Effector memory CD4-positive, alpha-beta T cell (primary cell): Measurements from ENCODE around the gene NXN.
A peak's percentile ranks its signal among the peaks of the same experiment; 100 is the strongest.
"Not testable (repeated sequence)": the region's sequence is repeated elsewhere in the genome, so short reads cannot be mapped to it uniquely, and the experiment has no call there.

Experiments
- DNase-seq, 3 donors: peaks; one replicate each; pipeline ENCODE4 v3.0.0-alpha.2; 2020
- H3K27ac ChIP-seq: 2 replicates; pipeline ENCODE4 v1.7.0; 2013; ENCODE audit warnings: mild to moderate bottlenecking, low read length, moderate library complexity; ENCODE audit not compliant: insufficient read depth, poor library complexity, severe bottlenecking
- H3K27me3 ChIP-seq: replicated peaks from 2 replicates; pipeline ENCODE4 v1.7.0; 2013; ENCODE audit warnings: mild to moderate bottlenecking, low read length; ENCODE audit not compliant: insufficient read depth, control insufficient read depth, poor library complexity, severe bottlenecking
- H3K36me3 ChIP-seq: 2 replicates; pipeline ENCODE4 v1.7.0; 2013; ENCODE audit warnings: mild to moderate bottlenecking, low read length, moderate library complexity; ENCODE audit not compliant: control insufficient read depth, insufficient read depth
- H3K4me1 ChIP-seq: 2 replicates; pipeline ENCODE4 v1.7.0; 2013; ENCODE audit warnings: low read length, mild to moderate bottlenecking; ENCODE audit not compliant: control insufficient read depth, insufficient read depth, poor library complexity, severe bottlenecking
- H3K4me3 ChIP-seq: 2 replicates; pipeline ENCODE4 v1.7.0; 2013; ENCODE audit warnings: low read length, low read depth, mild to moderate bottlenecking; ENCODE audit not compliant: insufficient read depth, poor library complexity, severe bottlenecking
- H3K9me3 ChIP-seq: 2 replicates; pipeline ENCODE4 v1.7.0; 2013; ENCODE audit warnings: mild to moderate bottlenecking, low read length, moderate library complexity; ENCODE audit not compliant: control insufficient read depth

The NXN gene

DNA sequence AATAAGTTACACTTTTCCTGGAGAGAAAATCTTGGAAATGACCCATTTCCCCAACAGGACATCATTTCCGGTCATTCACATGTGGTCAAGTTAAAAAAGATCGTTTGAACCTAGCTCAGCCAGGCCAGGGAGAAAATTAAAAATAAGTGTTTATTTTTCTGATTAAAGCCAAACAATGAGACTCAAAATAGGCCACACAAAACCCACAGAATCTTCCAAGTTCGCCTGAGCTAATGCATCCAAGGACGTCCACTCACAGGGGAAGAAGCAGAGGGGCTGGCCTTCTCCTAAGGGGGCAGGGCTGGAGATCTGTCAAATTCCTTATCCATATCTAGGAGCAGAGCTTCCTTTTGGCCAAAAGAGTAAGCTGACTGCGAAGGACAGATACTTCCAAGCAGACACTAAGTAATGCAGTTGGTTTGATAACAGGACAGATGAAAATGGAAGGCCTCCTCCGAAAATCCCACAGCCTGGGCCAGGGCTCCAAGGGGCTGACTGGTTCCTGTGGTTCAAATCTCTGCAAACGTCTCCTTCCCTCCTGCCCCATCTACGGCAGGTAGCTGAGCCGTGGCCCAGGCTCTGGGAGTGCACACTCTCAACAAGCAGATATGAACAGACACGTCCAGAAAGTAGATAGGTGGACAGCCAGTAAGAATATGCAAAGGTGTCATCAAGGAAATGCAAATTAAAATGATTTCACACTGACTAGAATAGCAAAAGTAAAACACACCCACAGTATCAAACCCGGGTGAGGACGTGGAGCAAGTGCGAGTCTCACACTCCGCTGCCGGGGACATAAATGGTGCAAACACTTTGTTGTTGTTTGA lies 98.9 kb downstream of the NXN start:
- no peaks in the 10 kb centered on the region for H3K9me3 ChIP-seq
- H3K27ac ChIP-seq, result no peak overlapping the region
- no peaks in the 10 kb centered on the region for H3K36me3 ChIP-seq
- H3K4me1 ChIP-seq, result peaks cover 4% of the 10 kb centered on the region
- DNase-seq, result no peak
- no peaks in the 10 kb centered on the region for H3K27me3 ChIP-seq
- no peak overlapping the region for H3K4me3 ChIP-seq

DNA sequence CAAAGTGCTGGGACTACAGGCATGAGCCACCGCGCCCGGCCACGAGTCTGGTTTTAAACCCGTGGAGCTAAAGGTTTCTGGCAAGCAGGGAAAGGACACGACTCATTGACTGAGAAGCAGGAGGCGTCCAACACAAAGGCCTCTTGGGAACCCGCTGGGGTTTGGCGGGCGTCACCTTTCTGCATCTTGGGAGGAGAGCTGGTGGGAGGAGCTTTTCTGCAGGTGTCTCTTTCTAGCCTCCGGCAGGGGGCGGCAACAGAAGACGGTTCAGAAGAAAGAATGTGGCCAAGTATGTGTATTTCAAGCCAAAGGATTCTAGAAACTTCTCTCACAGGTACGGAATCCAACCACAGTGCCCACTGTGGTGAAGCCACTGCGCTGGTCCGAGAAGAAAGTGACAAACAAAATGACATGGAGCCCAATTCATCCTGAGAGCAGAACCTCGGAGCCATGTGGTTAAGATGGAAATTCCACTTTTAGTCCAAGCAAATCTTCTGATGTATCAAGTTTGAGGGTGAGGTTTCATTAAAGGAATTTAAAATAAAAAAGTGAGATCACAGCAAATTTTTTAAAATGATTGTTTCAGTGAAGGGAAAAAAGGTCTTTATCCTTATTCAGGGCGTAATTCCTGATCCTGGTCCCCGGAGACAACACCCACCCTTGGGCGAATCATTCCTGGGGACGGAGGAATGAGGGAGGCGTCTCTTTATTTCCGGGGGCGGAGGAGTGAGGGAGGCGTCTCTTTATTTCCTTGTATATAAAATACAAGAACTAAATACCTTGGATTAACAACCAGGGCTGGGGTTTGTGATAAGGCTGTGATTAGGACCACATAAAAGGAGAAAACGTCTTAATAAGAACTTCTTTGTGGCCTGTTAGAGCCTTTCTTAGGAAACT lies 99.8 kb downstream of the NXN start:
- DNase-seq, result peak; percentile 43 to 48 (median 48)
- Histone ChIP-seq H3K4me1 (peaks cover 4% of the 10 kb centered on the region), H3K4me3 (no peak overlapping the region), H3K9me3 (no peaks in the 10 kb centered on the region), H3K27me3 (no peaks in the 10 kb centered on the region), H3K36me3 (no peaks in the 10 kb centered on the region), H3K27ac (no peak overlapping the region)

- H3K4me1 ChIP-seq, result peaks cover 4% of the 10 kb centered on the region
- no peak for DNase-seq
- no peaks in the 10 kb centered on the region for H3K9me3 ChIP-seq
- H3K27me3 ChIP-seq, result no peaks in the 10 kb centered on the region
- H3K4me3 ChIP-seq, result no peak overlapping the region
- no peaks in the 10 kb centered on the region for H3K36me3 ChIP-seq
- H3K27ac ChIP-seq, result no peak overlapping the region
Measured at GRCh38 chr17:877630-878029, 101.9 kb downstream of the NXN start.

DNA sequence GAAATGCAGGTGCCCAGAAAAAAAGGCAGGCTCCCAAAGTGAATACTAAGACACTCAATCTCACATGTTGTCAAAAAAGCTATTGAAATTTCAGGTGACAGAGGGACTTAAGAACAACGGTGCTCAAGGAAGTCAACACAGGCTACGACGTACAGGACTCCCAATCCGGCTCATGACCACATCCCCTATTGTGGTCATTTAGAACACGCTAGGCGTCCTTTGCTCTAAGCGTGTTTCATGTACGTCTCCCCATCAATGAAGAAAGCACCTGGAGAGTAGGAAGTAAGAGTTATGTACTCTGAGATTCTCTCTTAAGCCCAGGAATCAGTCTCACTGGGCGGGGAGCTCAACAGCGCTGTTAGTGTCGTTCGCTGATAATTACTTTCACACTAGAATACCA lies 103.3 kb downstream of the NXN start:
- Histone ChIP-seq H3K27ac (no peak overlapping the region), H3K27me3 (no peaks in the 10 kb centered on the region), H3K9me3 (no peaks in the 10 kb centered on the region), H3K4me1 (peaks cover 4% of the 10 kb centered on the region), H3K4me3 (no peak overlapping the region), H3K36me3 (no peaks in the 10 kb centered on the region)
- DNase-seq, result no peak

DNA sequence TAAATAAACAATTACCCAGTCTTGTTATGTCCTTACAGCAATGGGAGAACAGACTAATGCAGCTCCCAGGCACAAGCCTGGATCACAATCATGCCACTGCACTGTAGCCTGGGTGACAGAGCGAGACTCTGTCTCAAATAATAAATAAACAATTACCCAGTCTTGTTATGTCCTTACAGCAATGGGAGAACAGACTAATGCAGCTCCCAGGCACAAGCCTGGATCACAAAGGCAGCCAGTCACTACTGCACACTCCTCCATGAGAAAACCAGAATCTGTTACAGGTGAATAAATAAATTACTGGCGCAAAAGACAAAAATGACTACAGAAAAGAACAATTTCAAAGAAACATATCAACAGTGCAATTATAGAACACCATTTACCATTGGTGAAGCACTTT lies 105.0 kb downstream of the NXN start:
- not testable (repeated sequence) for H3K4me1 ChIP-seq, H3K4me3 ChIP-seq, H3K27me3 ChIP-seq, H3K36me3 ChIP-seq, DNase-seq, H3K9me3 ChIP-seq, H3K27ac ChIP-seq

DNA sequence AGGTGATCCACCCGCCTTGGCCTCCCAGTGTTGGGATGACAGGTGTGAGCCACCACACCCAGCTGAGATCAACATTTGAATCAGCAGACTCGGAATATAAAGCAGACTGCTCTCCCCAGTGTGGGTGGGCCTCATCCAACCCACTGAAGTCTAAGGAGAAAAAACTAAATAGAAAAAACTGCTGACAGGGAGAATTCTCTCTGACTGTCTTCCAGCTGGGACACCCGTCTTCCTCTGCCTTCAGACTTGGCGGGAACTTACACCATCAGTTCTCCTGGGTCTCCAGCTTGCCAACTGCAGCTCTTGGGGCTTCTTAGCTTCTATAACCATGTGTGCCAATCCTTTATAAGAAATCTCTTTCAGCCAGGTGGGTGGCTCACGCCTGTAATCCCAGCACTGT lies 106.7 kb downstream of the NXN start:
- DNase-seq, result no peak
- Histone ChIP-seq H3K4me3 (no peak overlapping the region), H3K9me3 (no peaks in the 10 kb centered on the region), H3K27ac (no peak overlapping the region), H3K4me1 (peaks cover 4% of the 10 kb centered on the region), H3K27me3 (no peaks in the 10 kb centered on the region), H3K36me3 (no peaks in the 10 kb centered on the region)

DNA sequence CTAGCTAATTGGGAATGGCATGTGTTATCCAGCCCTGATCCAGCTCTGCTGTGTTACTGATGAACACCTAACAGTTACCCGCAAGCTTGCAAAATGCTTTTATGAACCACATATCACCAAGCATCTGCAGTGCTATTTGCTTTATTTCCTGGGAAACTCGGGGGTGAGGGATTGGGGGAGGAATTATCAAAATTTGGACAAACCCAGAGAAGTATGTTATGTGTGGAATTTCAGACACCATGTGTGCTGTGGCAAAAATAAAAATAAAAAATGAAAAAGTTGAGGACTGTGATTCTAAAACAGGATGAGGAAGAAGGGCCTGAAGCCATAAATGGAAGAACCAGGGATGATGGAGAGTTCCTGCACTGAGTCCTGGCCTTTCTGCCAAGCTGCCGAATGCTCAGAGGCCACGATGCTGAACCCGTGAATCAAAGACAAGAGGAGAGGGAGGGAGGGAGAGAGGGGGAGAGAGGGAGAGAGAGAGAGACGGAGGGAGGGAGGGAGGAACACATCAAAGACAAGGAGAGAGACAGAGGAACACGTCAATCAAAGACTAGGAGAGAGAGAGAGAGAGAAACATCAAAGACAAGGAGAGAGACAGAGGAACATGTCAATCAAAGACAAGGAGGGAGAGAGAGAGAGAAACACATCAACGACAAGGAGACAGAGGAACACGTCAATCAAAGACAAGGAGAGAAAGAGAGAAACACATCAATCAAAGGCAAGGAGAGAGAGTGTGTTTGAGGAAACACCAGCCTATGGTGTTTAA lies 107.6 kb downstream of the NXN start:
- Histone ChIP-seq H3K36me3 (no peaks in the 10 kb centered on the region), H3K4me1 (peaks cover 4% of the 10 kb centered on the region), H3K27ac (no peak overlapping the region), H3K4me3 (no peak overlapping the region), H3K9me3 (no peaks in the 10 kb centered on the region), H3K27me3 (no peaks in the 10 kb centered on the region)
- no peak for DNase-seq

GRCh38 chr17:869567-870525 lies 109.7 kb downstream of the NXN start:
- no peaks in the 10 kb centered on the region for H3K9me3 ChIP-seq
- H3K4me3 ChIP-seq, result no peak overlapping the region
- DNase-seq, result no peak
- H3K36me3 ChIP-seq, result no peaks in the 10 kb centered on the region
- H3K4me1 ChIP-seq, result no peaks in the 10 kb centered on the region
- no peaks in the 10 kb centered on the region for H3K27me3 ChIP-seq
- H3K27ac ChIP-seq, result no peak overlapping the region

DNA sequence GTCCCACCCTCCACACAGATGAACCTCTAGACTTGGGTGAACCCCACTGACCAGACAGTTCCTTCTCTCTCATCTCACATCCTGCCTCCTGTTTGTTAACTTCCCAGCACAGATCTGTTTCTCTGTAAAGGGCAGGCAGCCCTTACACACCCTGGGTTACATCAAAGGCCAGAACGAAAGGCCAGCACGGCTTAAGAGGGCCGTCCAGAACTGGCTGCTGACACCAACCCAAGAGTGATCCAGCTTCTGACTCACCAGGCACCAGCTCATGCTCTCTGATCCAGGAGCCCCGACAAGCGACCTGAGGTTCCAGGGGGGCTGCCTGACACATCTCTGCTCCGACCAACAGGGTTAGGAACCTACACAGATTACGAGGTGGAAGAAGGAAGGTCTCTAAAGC lies 110.5 kb downstream of the NXN start:
- no peaks in the 10 kb centered on the region for H3K36me3 ChIP-seq
- DNase-seq, result no peak
- H3K9me3 ChIP-seq, result no peaks in the 10 kb centered on the region
- no peaks in the 10 kb centered on the region for H3K4me1 ChIP-seq
- H3K4me3 ChIP-seq, result no peak overlapping the region
- H3K27me3 ChIP-seq, result no peaks in the 10 kb centered on the region
- H3K27ac ChIP-seq, result no peak overlapping the region
